SU-DHL-6 (cell line): ENCODE results near the gene CKAP2L.

Experiments used
- H2AFZ ChIP-seq: fragments of 200-600 bp; sonication (generic); 2 replicates; pipeline ENCODE4 v1.6.1; 2014; ENCODE audit warnings: low read depth, mild to moderate bottlenecking, moderate library complexity, mixed read lengths, antibody characterized with exemption, low read length; ENCODE audit not compliant: severe bottlenecking
- H3F3A ChIP-seq: fragments of 200-600 bp; shearing (Covaris generic); 2 replicates; pipeline ENCODE4 v1.6.0; 2016; ENCODE audit warnings: antibody characterized with exemption, mild to moderate bottlenecking; ENCODE audit not compliant: insufficient read depth
- H3K27ac ChIP-seq: fragments of 200-600 bp; sonication (generic); 2 replicates; pipeline ENCODE4 v1.5.1; 2016; ENCODE audit warnings: low read depth, mild to moderate bottlenecking, low read length, moderate library complexity, mixed read lengths
- H3K27me3 ChIP-seq: fragments of 200-600 bp; sonication (generic), shearing (Covaris generic); 2 replicates; pipeline ENCODE4 v1.6.0; 2014; ENCODE audit warnings: mild to moderate bottlenecking, low read length
- H3K36me3 ChIP-seq: fragments of 200-600 bp; sonication (generic); 2 replicates; pipeline ENCODE4 v1.6.1; 2014; ENCODE audit warnings: mild to moderate bottlenecking, low read length, mixed read lengths
- H3K4me2 ChIP-seq: fragments of 300-600, 200-600 bp; shearing (Covaris generic), sonication (generic); 2 replicates; pipeline ENCODE4 v1.6.0; 2014; ENCODE audit warnings: low read length, low read depth, mild to moderate bottlenecking; ENCODE audit not compliant: poor library complexity, severe bottlenecking
- H3K4me3 ChIP-seq: fragments of 200-600 bp; sonication (generic); 2 replicates; pipeline ENCODE4 v1.5.1; 2014; ENCODE audit warnings: antibody characterized with exemption, low read length, mild to moderate bottlenecking, mixed read lengths; ENCODE audit not compliant: insufficient read depth, poor library complexity, severe bottlenecking
- H3K79me2 ChIP-seq: fragments of 200-600 bp; sonication (generic); 2 replicates; pipeline ENCODE4 v1.6.1; 2014; ENCODE audit warnings: mild to moderate bottlenecking, low read length, moderate library complexity; ENCODE audit not compliant: insufficient read depth
- H3K9ac ChIP-seq: fragments of 200-600 bp; sonication (generic); 2 replicates; pipeline ENCODE4 v1.7.0; 2014; ENCODE audit warnings: mild to moderate bottlenecking, low read length
- H3K9me2 ChIP-seq: fragments of 200-600 bp; sonication (generic); replicated peaks from 2 replicates; pipeline ENCODE4 v1.6.1; 2014; ENCODE audit warnings: low read length; ENCODE audit not compliant: insufficient read depth
- H3K9me3 ChIP-seq: fragments of 200-600 bp; sonication (generic); 2 replicates; pipeline ENCODE4 v1.6.1; 2014; ENCODE audit warnings: low read length, mixed read lengths; ENCODE audit not compliant: insufficient read depth
- H4K20me1 ChIP-seq: fragments of 200-600 bp; sonication (generic); 2 replicates; pipeline ENCODE4 v1.6.1; 2014; ENCODE audit warnings: low read depth, mild to moderate bottlenecking, antibody characterized with exemption, low read length, moderate library complexity, mixed read lengths
- EZH2phosphoT487 ChIP-seq: fragments of 200-600 bp; sonication (generic), shearing (Covaris generic); conservative IDR thresholded peaks from 2 replicates; pipeline ENCODE4 v1.6.1; 2018; ENCODE audit warnings: mild to moderate bottlenecking, antibody characterized with exemption, low read length, moderate library complexity, mixed read lengths
- TF ChIP-seq, protein P1 (sequence below): fragments of 200-600 bp; sonication (generic); IDR thresholded peaks from one replicate; pipeline ENCODE4 v1.5.1; 2017; ENCODE audit warnings: antibody characterized with exemption, mild to moderate bottlenecking, low read length, moderate library complexity; ENCODE audit not compliant: insufficient read depth, poor library complexity, severe bottlenecking

Gene CKAP2L

DNA sequence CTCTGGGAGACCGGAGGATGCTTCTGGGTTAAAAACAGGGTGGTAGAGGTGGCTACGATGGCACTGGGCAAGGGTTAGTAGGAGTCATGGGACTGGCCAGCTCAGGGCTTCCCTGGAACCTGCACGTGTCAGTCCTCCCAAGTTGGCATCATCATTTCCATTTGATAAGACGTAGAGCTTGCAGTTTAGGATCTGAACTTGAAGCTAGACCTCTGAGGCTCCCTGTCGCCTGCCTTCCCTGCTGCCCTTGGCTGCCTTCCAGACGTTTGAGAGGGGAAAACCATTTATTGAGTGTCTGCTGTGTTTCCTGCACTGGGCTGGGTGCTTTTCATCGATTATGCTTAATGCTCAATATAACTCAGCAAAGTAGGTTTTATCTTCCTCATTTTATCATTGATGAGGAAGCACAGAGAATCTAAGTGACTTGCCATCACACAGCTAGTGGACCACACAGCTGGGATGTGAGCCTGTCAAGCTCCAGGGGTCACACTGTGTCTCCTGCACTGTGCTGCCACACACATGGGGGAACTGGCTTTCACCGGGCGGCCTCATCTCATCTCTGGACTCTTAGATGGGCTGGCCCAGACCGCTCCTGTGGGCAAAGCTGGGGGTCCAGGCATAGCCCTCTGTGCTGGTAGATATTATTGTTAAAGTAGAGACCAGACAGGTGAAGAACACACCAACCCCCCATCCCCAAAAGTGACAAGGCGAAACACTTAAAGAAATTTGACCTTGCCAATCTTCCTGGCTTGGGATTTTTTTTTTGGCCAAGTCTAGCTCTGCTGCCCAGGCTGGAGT, 35.8 kb downstream of the CKAP2L start:
- Histone ChIP-seq H2AFZ (no peak overlapping the region), H3K9me2 (no peaks in the 10 kb centered on the region), H3K9ac (no peak overlapping the region), H3K4me3 (no peak overlapping the region), H4K20me1 (no peaks in the 10 kb centered on the region), H3K36me3 (no peaks in the 10 kb centered on the region), H3K4me2 (no peak overlapping the region), H3K9me3 (no peaks in the 10 kb centered on the region), H3K27me3 (no peaks in the 10 kb centered on the region), H3K27ac (no peak overlapping the region), H3F3A (no peaks in the 10 kb centered on the region), H3K79me2 (no peaks in the 10 kb centered on the region)
- no peak for TF ChIP-seq EZH2phosphoT487
- TF ChIP-seq, protein P1, sequence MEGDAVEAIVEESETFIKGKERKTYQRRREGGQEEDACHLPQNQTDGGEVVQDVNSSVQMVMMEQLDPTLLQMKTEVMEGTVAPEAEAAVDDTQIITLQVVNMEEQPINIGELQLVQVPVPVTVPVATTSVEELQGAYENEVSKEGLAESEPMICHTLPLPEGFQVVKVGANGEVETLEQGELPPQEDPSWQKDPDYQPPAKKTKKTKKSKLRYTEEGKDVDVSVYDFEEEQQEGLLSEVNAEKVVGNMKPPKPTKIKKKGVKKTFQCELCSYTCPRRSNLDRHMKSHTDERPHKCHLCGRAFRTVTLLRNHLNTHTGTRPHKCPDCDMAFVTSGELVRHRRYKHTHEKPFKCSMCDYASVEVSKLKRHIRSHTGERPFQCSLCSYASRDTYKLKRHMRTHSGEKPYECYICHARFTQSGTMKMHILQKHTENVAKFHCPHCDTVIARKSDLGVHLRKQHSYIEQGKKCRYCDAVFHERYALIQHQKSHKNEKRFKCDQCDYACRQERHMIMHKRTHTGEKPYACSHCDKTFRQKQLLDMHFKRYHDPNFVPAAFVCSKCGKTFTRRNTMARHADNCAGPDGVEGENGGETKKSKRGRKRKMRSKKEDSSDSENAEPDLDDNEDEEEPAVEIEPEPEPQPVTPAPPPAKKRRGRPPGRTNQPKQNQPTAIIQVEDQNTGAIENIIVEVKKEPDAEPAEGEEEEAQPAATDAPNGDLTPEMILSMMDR, result no peak

DNA sequence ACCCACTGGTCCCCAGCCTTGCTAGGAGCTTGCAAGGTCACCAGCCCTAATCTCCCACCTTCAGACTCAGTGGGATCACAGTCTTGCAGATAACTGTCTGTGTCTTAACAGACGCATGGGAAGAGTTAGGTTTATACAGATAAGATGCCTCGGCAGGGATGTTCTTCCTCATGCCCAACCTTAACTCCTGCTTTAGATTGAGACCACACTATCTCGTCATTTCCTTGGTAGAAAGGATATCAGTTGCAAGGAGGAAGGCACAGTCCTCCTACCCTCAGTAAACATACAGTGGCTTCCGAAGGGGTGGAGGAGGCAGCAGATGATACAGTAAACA, 36.4 kb downstream of the CKAP2L start:
- no peak overlapping the region for H3K4me3 ChIP-seq
- H3K9me3 ChIP-seq, result no peaks in the 10 kb centered on the region
- H3K9ac ChIP-seq, result no peak overlapping the region
- no peaks in the 10 kb centered on the region for H3K79me2 ChIP-seq
- no peak overlapping the region for H2AFZ ChIP-seq
- no peaks in the 10 kb centered on the region for H4K20me1 ChIP-seq
- no peaks in the 10 kb centered on the region for H3K27me3 ChIP-seq
- TF ChIP-seq, protein P1, result no peak
- no peak for TF ChIP-seq EZH2phosphoT487
- no peaks in the 10 kb centered on the region for H3K36me3 ChIP-seq
- no peaks in the 10 kb centered on the region for H3F3A ChIP-seq
- no peak overlapping the region for H3K4me2 ChIP-seq
- no peaks in the 10 kb centered on the region for H3K9me2 ChIP-seq
- H3K27ac ChIP-seq, result no peak overlapping the region

DNA sequence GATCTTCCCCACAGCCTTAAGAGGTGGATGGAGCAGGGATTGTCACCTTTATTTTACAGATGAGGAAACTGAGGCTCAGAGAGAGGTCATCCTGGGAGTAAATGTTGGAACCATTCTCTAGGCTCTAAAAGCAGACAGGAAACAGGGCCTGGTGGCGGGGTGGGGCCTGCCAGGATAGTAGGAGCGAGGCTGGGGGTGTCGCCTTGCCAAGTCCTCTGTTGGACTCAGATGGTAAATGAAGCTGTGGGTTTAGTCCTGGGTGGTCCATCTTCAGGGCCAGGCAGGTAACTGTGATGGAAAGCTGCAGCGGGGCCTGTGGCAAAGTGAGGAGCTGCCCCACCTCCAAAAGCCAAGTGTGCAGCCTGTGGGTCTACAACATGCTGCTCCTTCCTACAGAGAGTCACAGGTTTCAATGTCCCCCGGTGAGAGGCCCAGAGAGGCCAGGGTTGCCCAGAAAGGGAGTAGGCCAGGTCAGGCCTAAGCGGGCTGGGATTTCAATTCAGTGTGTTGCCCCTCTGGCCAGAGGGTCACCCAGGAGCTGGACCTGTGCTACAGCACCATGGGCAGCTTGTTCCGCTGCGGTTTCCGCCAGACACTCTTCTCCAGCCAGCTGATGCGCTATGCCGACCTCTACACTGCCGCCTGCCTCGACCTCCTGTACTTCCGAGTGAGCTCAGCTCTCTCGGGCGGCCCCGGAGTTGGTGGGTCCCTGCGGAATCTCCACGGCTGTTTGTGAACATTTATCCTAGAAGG, 37.0 kb downstream of the CKAP2L start:
- Histone ChIP-seq H3K79me2 (no peaks in the 10 kb centered on the region), H3K27me3 (no peaks in the 10 kb centered on the region), H3K9me2 (no peaks in the 10 kb centered on the region), H3K36me3 (no peaks in the 10 kb centered on the region), H3K4me2 (no peak overlapping the region), H3K9me3 (no peaks in the 10 kb centered on the region), H2AFZ (no peak overlapping the region), H3K4me3 (no peak overlapping the region), H3K9ac (no peak overlapping the region), H3F3A (no peaks in the 10 kb centered on the region), H4K20me1 (no peaks in the 10 kb centered on the region), H3K27ac (no peak overlapping the region)
- TF ChIP-seq, protein P1, result no peak
- TF ChIP-seq EZH2phosphoT487, result no peak
